HG02623 (cell line): Measurements from ENCODE around the gene TCP11L1.

ENCODE experiments used
- ATAC-seq: cut with Tn5 transposase; IDR thresholded peaks from one replicate; pipeline ENCODE4 v1.9.1; 2021; ENCODE audit warnings: moderate library complexity; ENCODE audit not compliant: unreplicated experiment

Gene TCP11L1, protein sequence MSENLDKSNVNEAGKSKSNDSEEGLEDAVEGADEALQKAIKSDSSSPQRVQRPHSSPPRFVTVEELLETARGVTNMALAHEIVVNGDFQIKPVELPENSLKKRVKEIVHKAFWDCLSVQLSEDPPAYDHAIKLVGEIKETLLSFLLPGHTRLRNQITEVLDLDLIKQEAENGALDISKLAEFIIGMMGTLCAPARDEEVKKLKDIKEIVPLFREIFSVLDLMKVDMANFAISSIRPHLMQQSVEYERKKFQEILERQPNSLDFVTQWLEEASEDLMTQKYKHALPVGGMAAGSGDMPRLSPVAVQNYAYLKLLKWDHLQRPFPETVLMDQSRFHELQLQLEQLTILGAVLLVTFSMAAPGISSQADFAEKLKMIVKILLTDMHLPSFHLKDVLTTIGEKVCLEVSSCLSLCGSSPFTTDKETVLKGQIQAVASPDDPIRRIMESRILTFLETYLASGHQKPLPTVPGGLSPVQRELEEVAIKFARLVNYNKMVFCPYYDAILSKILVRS

DNA sequence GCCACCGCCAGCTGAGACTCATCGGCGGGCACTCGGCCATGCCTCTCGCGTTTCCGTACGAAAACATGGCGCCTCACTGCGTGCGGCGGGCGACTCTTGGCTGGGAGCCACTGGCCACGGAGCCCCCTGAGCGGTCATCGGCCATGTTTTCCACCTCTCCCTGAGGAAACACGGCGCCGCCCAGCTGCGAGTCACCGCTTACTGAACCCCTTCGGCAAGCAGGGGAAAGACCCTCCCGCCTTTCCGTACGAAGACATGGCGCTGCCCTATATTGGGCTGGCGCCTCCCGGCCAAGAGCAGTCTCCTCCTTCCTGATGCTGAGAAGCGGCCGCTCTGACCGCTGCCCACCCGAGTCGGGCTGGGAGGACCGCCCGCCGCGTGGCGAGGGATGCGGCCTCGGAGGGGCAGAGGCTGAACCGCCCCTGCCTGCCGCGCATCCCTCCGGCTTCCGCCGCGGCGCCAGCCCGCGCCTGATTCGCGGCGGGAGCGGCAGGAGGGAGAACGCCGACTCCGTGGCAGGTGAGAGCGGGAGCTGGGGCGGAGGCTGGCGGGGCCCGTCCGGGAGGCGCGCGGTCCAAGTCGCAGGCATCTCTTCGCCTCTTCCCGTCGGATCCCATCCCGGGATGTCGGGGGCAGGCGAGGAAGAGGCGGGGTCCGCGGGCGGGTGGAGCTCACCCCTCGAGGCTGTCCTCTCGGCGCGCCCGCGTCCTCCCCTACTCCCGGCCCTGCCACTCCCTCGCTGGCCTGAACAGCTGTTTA, at the start of gene TCP11L1:
TSS of gene TCP11L1 (plus strand) at position 299 of the 759 bp plus-strand sequence. CDS start 4,202 bp downstream, outside the sequence.
- ATAC-seq = peak; percentile 71

DNA sequence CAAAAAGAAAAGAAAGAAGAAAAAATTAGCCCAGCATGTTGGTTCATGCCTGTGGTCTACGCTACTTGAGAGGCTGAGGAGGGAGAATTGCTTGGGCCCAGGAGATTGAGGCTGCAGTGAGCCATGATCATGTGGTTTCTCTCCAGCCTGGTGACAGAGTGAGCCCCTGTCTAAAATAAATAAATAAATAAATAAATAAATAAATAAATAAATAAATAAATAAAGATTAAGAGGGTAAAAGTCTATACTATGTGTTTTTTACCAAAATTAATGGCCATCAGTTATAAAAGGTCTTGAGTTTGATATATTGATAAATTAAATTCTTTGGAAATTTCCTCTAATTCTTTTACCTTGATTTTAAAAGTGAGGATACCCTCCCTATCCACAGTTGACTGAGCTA, 48.9 kb upstream of the TCP11L1 start:
- ATAC-seq = no peak

DNA sequence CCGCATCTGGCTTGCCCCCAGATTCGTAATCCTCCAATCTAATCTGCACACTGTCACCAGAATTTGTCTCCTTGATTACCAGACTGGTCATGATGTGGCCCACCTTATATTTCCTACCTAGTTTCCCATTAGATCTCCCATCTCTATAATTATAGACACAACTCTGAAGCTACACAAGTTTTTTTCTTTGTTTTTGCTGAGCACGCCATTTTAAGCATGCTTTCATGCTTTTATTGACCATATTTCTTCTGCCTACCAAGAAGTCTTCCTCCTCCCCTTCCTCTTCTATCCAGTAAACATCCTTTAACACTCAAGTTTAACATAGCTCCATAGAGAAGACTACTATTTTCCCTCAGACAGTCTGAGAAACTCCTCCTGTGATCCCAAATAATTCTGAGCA, 47.9 kb upstream of the TCP11L1 start:
- ATAC-seq = no peak

DNA sequence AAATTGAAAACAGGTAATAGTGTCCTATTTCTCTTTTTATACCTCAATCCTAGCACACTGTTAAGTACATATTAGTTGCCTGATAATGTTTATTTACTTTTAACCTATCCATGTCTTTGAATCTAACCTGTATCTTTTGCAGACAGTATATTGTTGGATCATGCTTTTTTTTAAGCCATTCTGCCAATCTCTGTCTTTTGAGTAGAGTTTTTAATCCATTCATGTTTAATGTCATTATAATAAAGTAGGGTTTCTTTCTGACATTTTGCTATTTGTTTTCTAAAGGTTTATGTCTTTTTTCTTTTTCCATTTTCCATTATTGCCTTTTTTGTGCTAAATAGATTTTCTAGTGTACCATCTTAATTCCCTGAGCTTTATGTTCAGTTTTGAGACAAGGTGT, 47.5 kb upstream of the TCP11L1 start:
- ATAC-seq = no peak

DNA sequence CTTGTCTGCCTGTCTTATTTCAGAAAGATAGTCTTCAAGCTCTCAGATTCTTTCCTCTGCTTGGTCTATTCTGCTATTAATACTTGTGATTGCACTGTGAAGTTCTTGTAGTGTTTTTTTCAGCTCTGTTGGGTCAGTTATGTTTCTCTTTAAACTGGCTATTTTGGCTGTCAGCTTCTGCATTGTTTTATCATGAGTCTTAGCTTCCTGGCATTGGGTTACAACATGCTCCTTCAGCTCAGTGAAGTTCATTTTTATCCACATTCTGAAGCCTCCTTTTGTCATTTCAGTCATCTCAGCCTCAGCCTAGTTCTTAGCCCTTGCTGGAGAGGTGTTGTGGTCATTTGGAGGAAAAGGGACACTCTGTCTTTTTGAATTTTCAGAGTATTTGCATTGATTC, 39.2 kb upstream of the TCP11L1 start:
- ATAC-seq = no peak

DNA sequence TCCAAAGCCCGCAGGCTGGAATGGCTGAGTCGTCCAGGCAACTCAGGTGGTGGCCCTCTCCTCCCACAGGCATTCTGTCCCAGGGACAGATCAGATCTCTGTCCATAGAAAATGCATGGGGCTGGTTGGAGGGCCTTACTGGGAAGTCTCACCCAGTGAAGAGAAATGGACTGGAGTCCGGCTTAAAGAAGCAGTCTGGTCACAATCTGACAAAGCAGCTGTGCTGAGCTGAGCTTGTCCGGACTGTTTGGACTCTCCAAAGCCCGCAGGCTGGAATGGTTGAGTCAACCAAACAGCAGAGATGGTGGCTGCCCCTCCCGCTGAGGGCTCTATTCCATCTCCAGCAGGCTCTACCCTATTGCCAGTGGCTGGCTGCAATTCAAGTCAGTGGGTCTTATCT, 38.1 kb upstream of the TCP11L1 start:
- ATAC-seq = no peak

DNA sequence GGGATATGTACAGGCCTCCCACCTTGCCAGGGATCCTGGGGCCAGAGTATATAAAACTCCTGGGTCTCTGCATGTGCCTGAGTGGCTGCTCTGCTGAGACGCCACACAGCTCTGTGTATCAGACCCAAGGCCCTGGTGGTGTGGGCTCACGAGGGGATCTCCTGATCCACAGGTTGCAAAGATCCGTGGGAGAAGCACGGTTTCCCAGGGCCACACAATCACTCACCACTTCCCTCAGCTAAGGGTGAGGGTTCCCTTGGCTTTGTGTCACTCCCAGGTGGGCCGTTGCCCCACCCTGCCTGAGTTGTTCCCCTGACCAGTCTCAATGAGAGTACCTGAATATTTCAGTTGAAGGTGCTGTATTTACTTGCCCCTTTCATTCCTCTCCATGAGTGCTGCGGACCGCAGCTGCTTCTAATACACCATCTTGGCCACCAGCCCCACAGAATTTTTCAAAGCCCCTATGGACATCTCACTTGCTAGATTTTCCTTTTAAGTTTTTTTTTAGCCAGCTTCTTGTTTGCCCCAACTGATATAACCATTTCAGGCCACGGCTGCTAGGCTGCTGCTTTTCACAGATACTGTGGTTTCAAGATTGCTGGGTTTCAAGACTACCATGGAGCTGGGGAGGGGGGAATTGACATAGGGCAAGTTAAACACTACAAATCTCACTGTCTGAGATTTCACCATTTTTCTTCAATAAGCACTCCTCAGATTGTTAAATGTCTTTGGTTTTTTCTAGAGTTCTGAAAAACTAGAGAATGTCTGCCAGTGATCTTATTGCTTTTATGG, 37.4 kb upstream of the TCP11L1 start:
- no peak for ATAC-seq

DNA sequence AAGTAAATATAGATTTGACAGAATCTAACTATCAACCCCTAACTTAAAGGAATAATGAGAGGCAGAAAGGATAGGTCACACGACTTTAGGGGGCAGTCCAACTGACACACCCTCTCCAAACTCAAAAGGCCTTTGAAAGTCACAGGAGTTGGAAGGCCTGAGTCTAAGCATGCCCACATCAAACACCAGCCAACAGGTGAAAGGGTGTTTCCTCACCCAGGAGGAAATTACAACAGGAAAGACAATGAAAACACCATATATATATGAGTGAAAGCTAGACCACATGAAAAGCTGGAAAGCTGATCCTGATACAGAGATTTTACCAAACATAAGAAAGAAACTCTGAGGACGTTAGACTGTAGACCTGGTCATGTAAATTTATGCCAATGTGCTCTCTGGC, 34.2 kb upstream of the TCP11L1 start:
- no peak for ATAC-seq

DNA sequence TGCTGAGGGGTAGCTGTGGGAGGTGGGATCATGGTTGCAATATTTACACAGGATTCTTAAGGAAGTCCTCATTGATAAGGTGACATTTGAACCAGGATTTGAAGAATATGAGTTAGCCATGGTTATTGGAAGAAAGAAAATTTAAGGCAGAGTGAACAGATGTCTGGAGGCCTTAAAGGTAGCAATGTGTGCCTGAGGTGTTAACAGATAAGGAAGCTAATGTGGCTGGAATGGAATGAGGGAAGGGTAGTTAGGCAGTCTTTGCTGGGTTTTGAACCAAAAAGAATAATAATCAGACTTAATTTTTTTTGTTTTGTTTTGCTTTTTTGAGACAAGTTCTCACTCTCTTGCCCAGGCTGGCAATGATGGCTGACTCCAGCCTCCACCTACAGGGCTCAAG, 33.4 kb upstream of the TCP11L1 start:
- ATAC-seq = no peak

DNA sequence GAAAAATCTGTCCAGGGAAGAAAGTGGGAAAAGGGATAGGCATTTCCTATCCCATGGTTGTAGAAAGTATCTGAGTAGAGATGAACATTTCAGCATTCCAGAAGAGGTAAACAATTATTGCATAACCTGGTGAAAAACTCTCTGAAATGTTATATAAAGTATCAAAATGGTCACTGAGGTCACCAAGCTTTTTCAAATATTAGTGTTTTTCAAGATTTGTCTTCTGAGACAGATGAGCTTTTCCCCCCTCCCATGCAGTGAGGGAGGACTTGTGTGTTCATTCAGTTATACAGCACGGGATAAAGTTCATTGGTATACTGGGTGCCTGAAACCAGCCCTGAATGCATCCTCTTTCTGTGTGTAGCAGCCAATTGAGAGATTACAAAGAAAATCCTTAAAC, 25.6 kb upstream of the TCP11L1 start:
- ATAC-seq = no peak

DNA sequence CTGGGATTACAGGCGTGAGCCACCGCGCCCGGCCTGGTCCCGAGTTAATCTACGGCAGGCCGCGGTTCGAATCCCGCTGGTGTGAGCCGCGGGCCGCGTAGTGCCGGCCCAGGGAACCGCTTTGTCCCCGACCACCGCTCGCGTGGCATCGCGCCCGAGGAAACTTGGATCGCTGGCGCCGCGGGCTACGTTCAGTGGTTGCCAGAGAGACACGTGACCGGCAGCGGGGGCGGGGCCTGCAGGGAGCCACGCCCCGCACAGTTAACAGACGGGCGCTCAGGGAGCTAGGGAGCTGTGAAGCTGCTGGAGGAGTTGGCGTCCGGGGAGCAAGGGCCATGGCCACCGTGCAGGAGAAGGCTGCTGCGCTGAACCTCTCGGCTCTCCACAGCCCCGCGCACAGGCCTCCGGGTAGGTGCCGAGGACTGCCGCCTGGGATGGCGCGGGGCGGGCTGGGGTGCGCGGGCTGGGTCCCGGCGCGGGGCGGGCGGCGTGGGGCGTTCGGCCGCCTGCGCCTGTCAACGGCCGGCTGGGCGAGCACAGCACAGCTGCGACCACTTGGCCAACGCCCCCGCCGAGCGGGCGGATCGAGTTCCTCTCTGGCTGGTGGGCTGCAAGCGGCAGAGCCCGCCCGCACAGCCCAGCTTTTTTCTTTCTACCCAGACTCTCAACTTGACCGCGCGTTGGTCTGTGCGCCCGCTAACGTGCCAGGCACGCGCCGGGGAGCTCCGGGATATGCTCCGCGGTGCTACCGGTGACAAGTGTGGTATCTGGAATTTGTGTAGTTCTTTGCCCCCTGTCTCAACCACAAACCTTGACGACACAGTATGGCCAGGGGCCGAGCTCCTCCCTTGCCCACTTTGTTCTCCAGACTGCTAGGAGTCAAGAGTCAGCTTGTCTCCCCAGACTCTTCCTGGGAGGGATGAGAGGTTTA, 23.5 kb upstream of the TCP11L1 start, which contains the start of gene DEPDC7:
TSS of gene DEPDC7 (plus strand) at position 258 of the 931 bp plus-strand sequence. CDS start at position 336, 78 bp downstream.
- ATAC-seq = peak; percentile 50

DNA sequence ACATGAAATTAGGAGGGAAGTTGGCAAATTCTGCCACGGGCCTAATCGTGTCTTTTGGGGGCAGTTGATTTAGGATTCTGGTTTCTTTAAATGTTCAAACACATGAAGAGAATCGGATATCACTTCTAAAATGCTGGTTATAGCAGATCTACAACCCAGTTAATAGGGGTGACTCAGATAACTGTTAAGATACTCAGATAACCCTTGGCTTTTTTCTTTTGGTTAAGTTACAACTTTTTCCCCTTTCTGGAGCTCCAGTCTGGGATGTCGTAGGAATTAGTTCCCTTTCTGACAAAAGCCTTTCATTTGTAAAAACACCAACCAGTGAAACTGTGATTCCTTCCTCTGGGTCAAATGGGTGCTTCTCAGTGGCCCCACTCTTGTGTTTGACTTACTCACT, 22.7 kb upstream of the TCP11L1 start:
- ATAC-seq = no peak

DNA sequence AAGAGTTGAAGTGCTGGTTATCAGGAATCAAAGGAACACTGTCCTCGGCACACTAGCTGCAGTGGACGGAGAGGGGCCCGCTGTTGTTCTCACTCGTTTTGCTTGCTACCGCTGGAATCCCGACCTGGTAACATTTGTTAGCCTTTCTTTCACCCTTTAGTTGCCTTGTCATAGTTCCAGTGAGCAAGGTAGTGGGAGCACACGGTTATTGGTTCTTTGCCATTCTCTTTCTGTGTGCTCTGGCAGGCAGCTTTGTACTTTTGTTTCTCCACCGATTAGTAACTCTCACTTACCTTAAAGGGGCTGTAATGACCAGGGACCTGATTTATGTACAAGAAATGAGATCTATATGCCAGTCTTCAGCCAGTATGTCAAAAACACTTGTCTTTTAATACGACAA, 21.9 kb upstream of the TCP11L1 start:
- ATAC-seq = no peak

DNA sequence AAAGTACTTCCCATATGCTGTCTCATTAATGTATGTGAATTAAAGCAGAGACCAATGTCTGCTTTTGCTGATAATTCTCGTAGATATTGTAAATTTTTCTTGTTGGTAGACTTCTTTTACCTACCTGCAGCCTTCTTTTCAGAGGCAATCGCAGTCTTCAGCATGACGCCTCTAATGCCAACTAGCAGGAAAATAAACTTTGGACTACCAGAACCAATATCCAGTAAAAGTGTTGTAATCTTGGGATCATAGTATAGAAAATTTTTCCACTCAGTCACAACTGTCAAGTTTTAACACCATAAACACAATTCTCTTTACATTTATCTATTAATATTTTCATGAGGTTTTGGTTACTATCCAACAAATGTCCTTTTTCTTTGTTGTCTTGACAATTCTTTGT, 21.4 kb upstream of the TCP11L1 start:
- no peak for ATAC-seq

DNA sequence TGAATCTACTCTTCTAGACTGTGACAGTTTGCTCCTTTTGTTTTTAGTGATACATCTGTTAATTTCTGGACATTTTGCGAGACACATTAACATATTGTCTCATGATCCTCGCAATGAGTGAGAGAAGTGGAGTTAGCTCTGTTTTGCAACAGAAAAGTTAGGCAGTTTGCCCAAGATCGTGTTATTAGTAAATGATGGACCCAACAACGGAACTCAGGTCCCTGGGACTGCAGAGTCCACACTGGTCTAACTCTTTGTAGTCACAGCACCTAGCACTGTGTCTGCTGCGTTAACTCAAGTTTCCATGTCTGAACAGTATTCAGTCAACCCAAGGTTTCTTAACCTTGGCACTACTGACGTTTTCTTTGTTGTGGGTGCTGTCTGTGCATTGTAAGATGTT, 20.5 kb upstream of the TCP11L1 start:
- ATAC-seq = no peak

DNA sequence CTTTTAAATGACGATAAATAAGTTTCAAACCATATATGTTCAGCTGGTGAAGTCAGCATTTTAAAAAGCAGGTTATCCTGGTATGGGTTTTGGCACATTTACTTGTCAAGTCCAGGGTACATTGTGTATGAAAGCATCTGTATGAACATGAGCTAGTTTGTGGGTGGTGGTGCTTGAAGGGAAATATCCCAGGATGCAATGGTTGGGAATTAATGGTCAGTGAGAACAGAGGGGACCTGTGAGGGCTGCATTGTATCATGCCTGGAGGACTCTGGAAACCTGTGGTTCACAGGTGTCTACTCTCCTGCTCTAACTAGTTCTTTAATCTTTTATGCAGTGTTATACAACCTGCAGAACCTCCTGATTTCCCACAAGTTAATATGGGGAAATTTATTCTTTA, 17.9 kb upstream of the TCP11L1 start:
- ATAC-seq = no peak

DNA sequence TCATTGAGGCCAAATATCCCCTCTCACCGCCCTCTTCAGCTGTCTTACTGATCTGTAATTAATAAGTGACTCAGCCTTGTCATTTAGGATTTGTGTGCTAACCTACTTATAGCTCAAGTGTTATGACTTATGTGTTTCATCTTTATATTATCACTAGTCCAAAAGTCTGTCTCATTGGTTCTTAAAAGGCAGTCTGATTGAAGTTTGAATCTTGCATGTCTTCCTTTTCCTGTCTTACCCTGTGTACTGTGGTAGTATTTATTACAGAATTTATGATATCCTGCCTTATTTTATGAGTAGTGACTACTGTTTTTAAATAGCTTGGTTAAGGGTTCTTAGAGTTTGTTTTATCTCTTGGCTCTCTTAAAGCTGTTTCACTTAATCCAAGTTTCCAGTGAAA, 17.4 kb upstream of the TCP11L1 start:
- no peak for ATAC-seq

DNA sequence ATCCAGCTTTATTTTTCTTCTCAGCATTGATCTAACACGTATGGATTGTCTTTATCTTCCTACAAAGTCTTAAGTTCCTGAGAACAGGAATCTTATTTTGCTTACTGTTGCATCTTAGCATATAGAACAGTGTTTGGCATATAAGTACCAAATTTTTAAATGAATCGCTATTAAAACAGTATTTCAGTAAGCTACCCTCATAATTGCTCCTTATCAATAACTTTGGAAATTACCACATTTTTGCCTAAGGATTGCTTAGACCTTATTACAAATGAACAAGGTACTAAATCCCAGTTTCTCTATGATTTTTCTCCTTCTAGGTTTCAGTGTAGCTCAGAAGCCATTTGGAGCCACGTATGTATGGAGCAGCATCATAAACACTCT, 14.0 kb upstream of the TCP11L1 start:
- ATAC-seq = no peak

DNA sequence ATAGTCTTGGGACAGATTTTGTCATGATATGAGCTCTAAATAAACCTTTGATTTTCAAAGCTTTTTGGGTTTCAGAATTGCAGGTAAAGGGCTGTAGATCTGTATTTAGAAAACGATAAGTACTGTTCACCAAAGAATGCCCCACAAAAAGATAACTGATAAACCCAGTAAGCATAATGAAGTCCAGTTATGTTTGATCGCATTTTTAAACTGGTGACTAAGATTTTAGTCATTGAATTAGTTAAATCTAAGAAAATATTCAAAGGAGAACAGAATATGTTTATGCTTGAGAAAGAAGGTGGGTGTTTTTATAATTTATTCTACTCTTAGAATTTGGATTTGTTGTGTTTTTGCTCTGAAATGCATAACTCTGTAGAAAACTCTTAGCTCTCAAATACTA, 12.1 kb upstream of the TCP11L1 start:
- ATAC-seq = no peak

DNA sequence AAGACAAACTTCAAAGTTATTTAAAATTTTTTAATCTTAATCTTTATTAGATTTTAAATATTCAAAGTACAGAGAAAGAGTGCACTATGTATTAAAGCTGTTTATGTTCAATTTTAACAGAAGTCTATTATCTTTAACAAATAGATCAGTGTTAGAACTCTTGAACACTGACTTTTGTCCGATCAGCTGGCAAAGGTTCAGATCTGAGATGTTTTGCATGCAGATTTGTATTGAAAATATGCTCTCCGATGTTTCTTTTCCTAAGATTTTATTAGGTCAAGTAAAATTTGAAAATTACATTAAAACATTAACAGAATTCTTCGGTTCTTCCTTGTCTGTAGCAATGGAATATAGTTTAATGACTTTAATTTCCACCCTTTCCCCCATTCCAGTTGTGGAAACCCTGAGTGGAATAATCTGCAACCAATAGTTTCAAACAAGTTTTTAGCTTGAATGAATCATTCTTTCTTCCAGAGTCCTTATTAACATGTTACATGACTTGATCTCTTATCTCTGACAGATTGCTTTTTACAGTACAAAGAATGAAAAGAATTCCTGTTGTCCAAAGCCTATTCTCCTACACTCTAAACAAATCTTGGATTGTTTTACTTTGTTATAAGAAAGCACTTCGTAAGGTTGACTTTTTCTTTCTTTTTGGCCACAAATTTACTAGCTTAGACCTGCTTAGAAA, 11.4 kb upstream of the TCP11L1 start:
- ATAC-seq = no peak
